Measurements from ENCODE around the gene RALGAPA2. TPM values are rescaled to one million over a fixed set of nuclear protein-coding genes. Genes with fewer than 3 reads are reported as not detected.
A peak's percentile ranks its signal among the peaks of the same experiment; 100 is the strongest.

The RALGAPA2 gene
- total RNA-seq, 2 experiments from 2014 or later, result 11.7 to 16.0 TPM

DNA sequence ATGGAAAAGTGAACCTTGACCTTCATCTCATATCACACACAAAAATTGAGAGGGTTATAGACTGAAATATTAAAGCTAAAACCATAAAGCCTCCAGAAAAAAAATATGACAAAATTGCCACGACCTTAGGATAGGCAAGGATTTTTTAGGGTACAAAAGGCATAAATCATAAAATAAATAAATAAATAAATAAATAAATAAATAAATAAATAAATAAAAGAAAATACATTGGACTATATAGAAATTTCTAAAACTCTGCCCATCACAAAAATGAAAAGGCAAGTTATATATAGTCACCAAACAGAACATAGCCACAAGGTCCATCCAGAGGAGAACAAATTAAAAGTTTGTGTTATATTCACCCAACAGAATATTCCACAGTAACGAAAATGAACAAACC is 235.9 kb downstream of the RALGAPA2 start:
- Mint-ChIP-seq H3K9me3 (ENCODE audit: low read depth) (no peaks in the 10 kb centered on the region), H3K27ac (no peak overlapping the region), H3K4me1 (peaks cover 2% of the 10 kb centered on the region), H3K4me3 (no peak overlapping the region), H3K36me3 (peaks cover 3% of the 10 kb centered on the region), H3K27me3 (peaks cover 2% of the 10 kb centered on the region)
- CTCF ChIA-PET, result no interaction called here
- ATAC-seq (no peak), DNase-seq (no peak)

DNA sequence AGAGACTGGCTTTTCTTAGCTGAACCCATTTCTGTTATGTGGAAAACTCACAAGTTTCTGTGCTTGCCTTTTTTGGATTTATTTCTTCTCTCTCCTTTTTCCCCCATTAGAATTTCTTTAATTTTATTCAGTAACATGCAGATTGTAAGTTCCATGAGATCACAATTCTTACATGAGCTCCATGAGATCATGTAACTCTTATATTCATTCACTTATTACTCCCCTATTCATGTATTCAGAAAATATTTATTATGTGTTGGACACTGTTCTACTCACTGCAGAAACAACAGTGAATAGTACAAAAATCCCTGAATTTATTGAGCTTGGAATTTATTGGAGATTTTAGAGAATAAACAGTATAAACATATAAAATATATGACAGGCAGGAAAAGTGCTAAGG is 238.8 kb downstream of the RALGAPA2 start:
- H3K27ac Mint-ChIP-seq, result no peak overlapping the region
- ATAC-seq (no peak), DNase-seq (no peak)
- H3K9me3 Mint-ChIP-seq (ENCODE audit: low read depth), result no peaks in the 10 kb centered on the region
- peaks cover 6% of the 10 kb centered on the region for H3K36me3 Mint-ChIP-seq
- no peak overlapping the region for H3K4me3 Mint-ChIP-seq
- CTCF ChIA-PET, result interaction anchor here (1.1 to 1.2 kb wide), 2 partner anchors 11 to 15 kb away, joined by 3 read pairs; no protein-coding TSS in a partner anchor
- H3K4me1 Mint-ChIP-seq, result peaks cover 2% of the 10 kb centered on the region
- peaks cover 7% of the 10 kb centered on the region for H3K27me3 Mint-ChIP-seq

DNA sequence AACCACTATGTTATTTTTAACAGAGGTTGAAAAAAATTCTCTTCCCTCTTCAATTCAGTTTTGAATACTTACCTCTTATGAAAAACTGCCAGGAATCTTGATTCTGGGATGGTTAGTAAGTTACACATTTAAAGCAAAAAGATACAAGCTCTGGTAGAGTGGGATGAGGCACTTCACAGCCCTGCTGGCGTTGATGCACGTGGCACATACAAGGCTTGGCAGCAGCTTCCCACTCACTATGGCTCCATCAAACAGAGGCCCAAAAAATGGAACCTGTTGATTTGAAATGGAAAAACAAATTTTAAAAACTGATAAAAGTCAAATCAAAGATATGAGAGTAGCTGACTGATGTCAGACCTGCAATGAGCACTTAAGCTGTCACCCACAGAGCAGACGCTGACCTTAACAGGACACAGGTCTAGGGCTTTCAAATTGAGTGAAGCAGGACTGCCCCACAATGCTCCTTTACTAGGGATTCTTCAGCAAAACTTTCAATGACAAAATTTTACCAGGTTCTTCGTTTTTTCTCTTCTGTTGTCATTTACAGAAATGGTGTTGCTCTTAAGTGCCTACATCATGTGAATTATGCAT is 239.7 kb downstream of the RALGAPA2 start:
- Mint-ChIP-seq H3K9me3 (ENCODE audit: low read depth) (no peaks in the 10 kb centered on the region), H3K36me3 (peaks cover 9% of the 10 kb centered on the region), H3K27ac (no peak overlapping the region), H3K27me3 (peaks cover 16% of the 10 kb centered on the region), H3K4me1 (peaks cover 3% of the 10 kb centered on the region), H3K4me3 (no peak overlapping the region)
- DNase-seq (no peak), ATAC-seq (no peak)
- CTCF ChIA-PET, result interaction anchor here (1.2 kb wide), 1 partner anchor 14 kb away, joined by 3 read pairs; no protein-coding TSS in a partner anchor

DNA sequence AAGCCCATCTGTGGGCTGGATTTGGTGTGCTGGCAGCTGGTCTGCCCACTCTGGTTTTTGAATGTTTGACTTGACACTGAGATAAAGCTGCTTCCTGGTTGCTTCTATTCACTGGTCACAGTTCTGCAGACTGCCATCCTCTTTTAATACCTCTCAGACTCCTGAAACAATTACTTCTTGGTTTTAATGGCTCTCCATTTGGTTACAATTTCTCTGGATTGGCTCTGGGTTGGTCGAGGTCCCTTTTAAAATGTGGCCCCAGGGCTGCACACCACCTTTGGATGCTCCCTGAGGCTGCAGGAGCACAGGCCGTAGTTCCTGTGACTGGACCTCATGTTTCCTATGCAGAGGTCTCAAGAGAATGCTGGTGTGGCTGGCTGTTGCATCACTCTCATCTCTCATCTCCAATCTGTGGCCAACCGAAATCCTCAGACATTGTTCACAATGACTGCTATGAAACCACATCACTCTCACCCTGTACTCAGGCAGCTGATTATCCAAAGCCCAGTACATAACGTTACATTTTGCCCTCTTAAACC is 246.0 kb downstream of the RALGAPA2 start:
- Mint-ChIP-seq H3K4me3 (no peak overlapping the region), H3K9me3 (ENCODE audit: low read depth) (no peaks in the 10 kb centered on the region), H3K36me3 (peaks cover 5% of the 10 kb centered on the region), H3K27me3 (peaks cover 38% of the 10 kb centered on the region), H3K4me1 (peaks cover 19% of the 10 kb centered on the region), H3K27ac (no peak overlapping the region)
- ATAC-seq (peak; percentile 67), DNase-seq (peak; percentile 67)
- CTCF ChIA-PET, result no interaction called here

DNA sequence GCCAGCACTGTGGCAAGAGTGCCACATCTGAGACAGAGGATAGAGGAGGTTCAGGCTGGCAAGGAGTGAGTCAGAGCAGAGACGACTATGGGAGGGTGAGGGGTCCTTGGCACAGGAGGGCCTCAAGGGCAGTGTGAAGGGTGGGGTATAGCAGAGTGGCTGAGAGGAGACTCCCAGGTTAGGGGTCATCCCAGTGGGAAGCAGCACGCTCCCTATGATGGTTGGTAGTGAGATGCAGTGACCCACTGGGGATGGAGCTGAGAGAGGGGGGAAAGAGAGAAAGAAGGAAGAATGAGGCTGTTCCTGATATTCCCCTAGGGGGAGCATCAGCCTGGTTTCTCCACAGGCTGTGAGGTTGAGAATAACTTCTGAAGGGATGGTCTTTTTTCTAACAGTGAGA is 247.2 kb downstream of the RALGAPA2 start:
- DNase-seq (no peak), ATAC-seq (no peak)
- Mint-ChIP-seq H3K4me3 (no peak overlapping the region), H3K36me3 (peaks cover 5% of the 10 kb centered on the region), H3K27me3 (peaks cover 37% of the 10 kb centered on the region), H3K4me1 (peaks cover 19% of the 10 kb centered on the region), H3K9me3 (ENCODE audit: low read depth) (no peaks in the 10 kb centered on the region), H3K27ac (no peak overlapping the region)
- CTCF ChIA-PET, result no interaction called here

DNA sequence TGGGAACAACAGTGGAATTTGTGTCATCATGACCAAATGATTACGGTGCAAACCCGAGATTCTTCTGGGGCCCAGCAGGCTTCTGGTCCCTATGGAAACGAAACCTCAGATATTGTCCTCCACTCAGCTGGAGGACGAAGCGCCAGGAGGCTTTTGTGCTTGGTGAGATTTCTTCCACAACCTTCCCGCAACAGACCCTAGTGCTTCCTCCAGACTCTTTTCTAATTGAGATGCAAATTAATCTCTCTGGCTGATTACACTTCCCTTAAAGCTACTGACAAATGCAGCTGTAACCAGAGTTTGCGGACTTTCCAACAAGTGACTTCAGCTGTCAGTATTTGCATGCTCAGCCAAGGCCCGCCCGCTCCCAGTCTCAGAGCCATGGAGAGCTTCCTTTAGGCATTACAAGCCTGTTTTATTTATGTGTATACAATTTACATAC is 248.5 kb downstream of the RALGAPA2 start:
- Mint-ChIP-seq H3K27me3 (peaks cover 35% of the 10 kb centered on the region), H3K9me3 (ENCODE audit: low read depth) (no peaks in the 10 kb centered on the region), H3K27ac (no peak overlapping the region), H3K4me1 (peaks cover 18% of the 10 kb centered on the region), H3K36me3 (peaks cover 3% of the 10 kb centered on the region), H3K4me3 (no peak overlapping the region)
- DNase-seq (no peak), ATAC-seq (no peak)
- CTCF ChIA-PET, result no interaction called here

DNA sequence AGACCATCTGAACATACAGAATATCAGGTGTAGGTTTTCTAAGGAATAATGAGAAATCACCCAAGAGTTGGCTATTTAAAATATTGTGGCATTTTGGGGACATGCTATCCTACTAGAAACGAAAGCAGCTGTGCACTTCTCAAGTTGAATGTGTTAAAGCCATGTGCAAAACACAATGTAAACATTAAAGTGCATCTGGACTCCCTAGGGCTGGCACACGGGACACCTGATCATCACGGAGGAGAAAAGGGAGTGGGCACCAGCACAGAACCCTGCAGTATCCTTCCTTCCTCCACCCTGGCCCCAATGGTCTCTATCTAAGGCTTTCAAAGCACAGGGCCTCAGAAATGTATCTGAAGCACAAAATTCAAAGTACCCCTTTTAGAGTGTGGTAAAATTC is 250.3 kb downstream of the RALGAPA2 start:
- Mint-ChIP-seq H3K9me3 (ENCODE audit: low read depth) (no peaks in the 10 kb centered on the region), H3K4me1 (peaks cover 18% of the 10 kb centered on the region), H3K36me3 (peaks cover 2% of the 10 kb centered on the region), H3K27ac (no peak overlapping the region), H3K4me3 (no peak overlapping the region), H3K27me3 (peaks cover 19% of the 10 kb centered on the region)
- no peak for DNase-seq
- CTCF ChIA-PET, result no interaction called here
- ATAC-seq, result no peak

DNA sequence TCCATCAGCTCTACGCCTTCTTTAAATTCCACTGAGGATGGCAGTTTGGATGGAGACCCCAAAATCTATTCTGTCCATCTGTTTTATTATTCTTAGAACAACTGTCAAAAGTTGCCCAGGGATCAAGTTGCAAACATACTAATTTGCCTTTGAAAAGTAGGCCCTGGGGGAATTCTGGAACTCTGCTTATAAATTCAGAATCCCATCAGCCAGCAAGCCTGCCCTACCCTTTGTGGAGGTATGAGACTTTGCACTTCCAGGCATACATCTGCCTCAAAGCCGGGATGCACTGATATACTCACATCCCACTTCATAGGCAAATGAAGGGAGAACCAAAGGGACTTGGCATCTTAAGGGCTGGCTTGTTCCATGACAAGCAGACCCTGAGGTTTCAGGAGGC is 250.9 kb downstream of the RALGAPA2 start:
- ATAC-seq (no peak), DNase-seq (no peak)
- H3K4me3 Mint-ChIP-seq, result no peak overlapping the region
- peaks cover 2% of the 10 kb centered on the region for H3K36me3 Mint-ChIP-seq
- no peaks in the 10 kb centered on the region for H3K9me3 Mint-ChIP-seq (ENCODE audit: low read depth)
- no peak overlapping the region for H3K27ac Mint-ChIP-seq
- CTCF ChIA-PET, result no interaction called here
- peaks cover 16% of the 10 kb centered on the region for H3K27me3 Mint-ChIP-seq
- H3K4me1 Mint-ChIP-seq, result peaks cover 13% of the 10 kb centered on the region

DNA sequence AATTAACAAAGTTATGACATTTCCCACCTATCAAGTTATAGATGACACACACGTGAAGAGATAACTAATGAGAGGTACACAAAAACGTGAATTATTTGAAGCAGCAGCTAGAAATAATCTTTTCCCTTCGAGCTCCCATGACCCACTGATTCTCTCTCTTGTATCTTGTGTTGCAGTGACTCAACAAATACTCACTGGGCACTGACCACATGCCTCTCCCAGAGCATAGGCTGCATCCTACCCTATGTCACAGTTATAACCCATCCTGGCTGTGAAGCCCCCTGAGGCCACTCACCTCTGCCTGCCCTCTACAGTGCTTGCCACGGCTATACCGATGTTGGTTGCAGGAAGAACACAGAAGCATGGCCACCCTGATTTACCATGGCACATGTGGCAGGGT is 252.7 kb downstream of the RALGAPA2 start:
- peaks cover 2% of the 10 kb centered on the region for H3K36me3 Mint-ChIP-seq
- H3K9me3 Mint-ChIP-seq (ENCODE audit: low read depth), result no peaks in the 10 kb centered on the region
- CTCF ChIA-PET, result interaction anchor here (1.1 kb wide), 1 partner anchor 14 kb away, joined by 3 read pairs; no protein-coding TSS in a partner anchor

DNA sequence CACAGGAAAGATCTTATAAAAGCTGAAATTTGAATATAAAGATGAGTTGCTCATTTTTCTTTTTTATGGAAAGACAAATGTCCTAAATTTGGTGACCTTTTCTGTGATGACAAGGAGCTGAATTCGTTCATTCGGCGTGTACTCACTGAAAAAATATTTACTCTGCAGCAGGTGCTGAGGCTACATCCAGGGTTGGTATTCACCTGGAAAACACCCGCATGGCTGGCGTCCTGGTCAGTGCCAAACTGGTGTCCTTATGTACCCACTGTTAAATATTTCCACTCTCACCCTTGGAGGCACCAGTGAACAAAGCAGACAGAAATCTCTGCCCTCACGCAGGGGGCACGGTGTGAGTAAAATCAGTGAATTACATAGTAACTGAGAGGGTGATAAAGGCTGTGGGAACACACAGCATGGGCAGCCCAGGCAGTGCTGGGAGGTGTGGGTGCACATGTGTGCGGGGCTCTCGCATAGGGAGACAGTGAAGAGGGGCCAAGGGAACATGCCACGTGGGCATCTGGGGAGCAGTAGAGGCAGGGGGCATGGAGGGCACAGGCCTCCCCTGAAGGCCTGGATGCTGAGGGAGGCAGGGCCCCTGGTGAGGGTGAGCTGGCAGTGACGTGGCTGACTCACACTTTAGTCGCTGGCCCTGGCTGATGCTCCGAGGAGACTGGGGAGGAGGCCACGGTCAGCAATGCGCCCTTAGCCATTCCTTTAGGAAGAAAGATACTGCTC is 254.9 kb downstream of the RALGAPA2 start:
- no peak overlapping the region for H3K4me3 Mint-ChIP-seq
- peaks cover 7% of the 10 kb centered on the region for H3K36me3 Mint-ChIP-seq
- peaks cover 3% of the 10 kb centered on the region for H3K27me3 Mint-ChIP-seq
- DNase-seq (no peak), ATAC-seq (no peak)
- H3K9me3 Mint-ChIP-seq (ENCODE audit: low read depth), result no peaks in the 10 kb centered on the region
- H3K27ac Mint-ChIP-seq, result no peak overlapping the region
- peaks cover 19% of the 10 kb centered on the region for H3K4me1 Mint-ChIP-seq
- CTCF ChIA-PET, result interaction anchor here (1.1 kb wide), 1 partner anchor 10 kb away, joined by 3 read pairs; no protein-coding TSS in a partner anchor

More for the DNA sequence above, 252.7 kb downstream of the RALGAPA2 start:
- DNase-seq (no peak), ATAC-seq (no peak)
- Mint-ChIP-seq H3K27me3 (peaks cover 16% of the 10 kb centered on the region), H3K27ac (no peak overlapping the region), H3K4me3 (no peak overlapping the region), H3K4me1 (peaks cover 8% of the 10 kb centered on the region)

DNA sequence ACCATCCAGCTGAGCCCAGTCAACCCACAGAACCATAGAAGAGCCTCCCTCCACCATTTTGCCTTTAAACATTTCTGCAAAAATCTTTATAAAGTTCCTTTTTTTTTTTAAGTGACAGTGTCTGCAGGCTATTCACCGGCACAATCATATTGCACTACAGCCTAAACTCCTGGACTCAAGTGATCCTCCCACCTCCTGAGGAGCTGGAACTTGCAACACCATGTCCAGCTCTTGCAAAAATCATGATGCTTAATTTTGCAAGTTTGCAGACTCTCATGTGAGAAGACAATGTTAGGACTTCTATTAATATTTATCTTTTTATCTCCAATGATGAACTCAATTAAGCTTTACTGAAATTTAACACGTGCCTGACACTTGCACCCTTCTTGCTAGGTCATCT is 255.7 kb downstream of the RALGAPA2 start:
- no peak overlapping the region for H3K4me3 Mint-ChIP-seq
- H3K36me3 Mint-ChIP-seq, result peaks cover 7% of the 10 kb centered on the region
- H3K27ac Mint-ChIP-seq, result no peak overlapping the region
- H3K4me1 Mint-ChIP-seq, result peaks cover 24% of the 10 kb centered on the region
- H3K27me3 Mint-ChIP-seq, result peaks cover under 1% of the 10 kb centered on the region
- DNase-seq (no peak), ATAC-seq (no peak)
- CTCF ChIA-PET, result interaction anchor here (1.1 kb wide), 1 partner anchor 10 kb away, joined by 3 read pairs; no protein-coding TSS in a partner anchor
- H3K9me3 Mint-ChIP-seq (ENCODE audit: low read depth), result no peaks in the 10 kb centered on the region

DNA sequence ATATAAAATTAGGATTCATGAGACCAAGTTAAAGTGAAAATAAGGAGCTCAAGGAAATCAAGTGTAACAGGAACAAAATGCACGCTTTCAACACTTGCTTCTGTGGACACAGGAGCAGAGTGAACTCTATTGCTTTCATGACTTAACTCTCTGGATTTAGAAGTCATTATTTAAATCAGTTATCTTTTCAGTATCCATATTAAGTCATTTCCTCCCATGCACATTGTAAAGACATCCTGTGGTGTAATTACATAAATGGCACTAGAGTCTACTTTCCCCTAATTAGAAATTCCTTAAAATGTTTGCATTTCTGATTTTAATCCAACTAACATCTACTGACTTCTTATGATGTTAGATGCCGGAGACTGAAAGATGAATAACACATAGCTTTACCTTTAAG is 256.5 kb downstream of the RALGAPA2 start:
- CTCF ChIA-PET, result no interaction called here
- no peaks in the 10 kb centered on the region for H3K27me3 Mint-ChIP-seq
- no peak overlapping the region for H3K27ac Mint-ChIP-seq
- H3K4me1 Mint-ChIP-seq, result peaks cover 24% of the 10 kb centered on the region
- ATAC-seq (no peak), DNase-seq (no peak)
- H3K9me3 Mint-ChIP-seq (ENCODE audit: low read depth), result no peaks in the 10 kb centered on the region
- peaks cover 7% of the 10 kb centered on the region for H3K36me3 Mint-ChIP-seq
- H3K4me3 Mint-ChIP-seq, result no peak overlapping the region

DNA sequence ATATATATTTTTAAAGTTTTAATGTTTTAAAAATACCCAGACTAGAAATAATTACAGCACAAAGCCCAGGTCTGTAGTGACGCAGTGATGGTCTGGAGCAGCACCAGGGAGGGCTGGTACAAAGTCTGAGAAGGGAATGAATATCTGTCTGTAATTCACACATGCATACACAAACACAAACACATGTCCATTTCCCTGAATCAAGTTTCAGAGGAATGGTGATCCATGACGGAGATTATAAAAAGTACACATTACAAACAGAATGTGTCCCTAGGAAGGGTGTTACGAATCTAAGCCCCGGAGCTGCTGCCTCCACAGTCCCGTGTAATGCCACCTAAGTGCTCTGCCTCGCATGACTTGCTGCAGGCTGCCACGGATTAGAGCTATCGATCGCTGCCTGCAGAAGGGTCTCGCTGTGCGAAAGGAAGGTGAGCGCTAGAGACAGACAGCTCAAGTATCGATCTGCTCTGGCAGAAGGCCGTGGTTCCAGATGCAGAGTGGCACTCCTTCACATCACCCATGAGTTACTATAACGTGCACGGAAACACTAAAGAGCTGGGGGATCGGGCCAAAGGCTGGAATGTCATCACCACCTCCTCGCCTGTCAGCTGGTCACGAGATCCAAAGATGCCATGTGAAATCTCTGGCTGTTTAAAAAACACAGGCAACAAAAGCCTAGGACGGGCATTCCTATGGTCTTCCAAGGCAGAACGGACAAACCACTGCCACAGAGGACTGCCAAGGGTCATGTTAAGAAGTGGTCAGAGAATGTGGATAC is 257.4 kb downstream of the RALGAPA2 start:
- H3K27ac Mint-ChIP-seq, result no peak overlapping the region
- peaks cover 26% of the 10 kb centered on the region for H3K4me1 Mint-ChIP-seq
- ATAC-seq, result no peak
- DNase-seq, result no peak
- peaks cover 7% of the 10 kb centered on the region for H3K36me3 Mint-ChIP-seq
- no peak overlapping the region for H3K4me3 Mint-ChIP-seq
- CTCF ChIA-PET, result no interaction called here
- no peaks in the 10 kb centered on the region for H3K9me3 Mint-ChIP-seq (ENCODE audit: low read depth)
- no peaks in the 10 kb centered on the region for H3K27me3 Mint-ChIP-seq
